Cardiac muscle cell (in vitro differentiated cells and primary cell): ENCODE data around the gene HSD17B1. TPM values are rescaled to one million over a fixed set of nuclear protein-coding genes. Genes with fewer than 3 reads are reported as not detected.

Experiments
- DNase-seq, 2 donors: peaks; one replicate each; pipeline versions ENCODE4 v3.0.0 to v3.0.0-alpha.2; 2010 to 2017; ENCODE audit warnings: low read depth in 1 of 2, low spot score in 1 of 2
- H3K27ac ChIP-seq: fragments of 200-600 bp; sonication (generic); 2 replicates; pipeline ENCODE4 v1.5.1; 2016
- H3K27me3 ChIP-seq: fragments of 200-600 bp; sonication (generic); 2 replicates; pipeline ENCODE4 v1.6.0; 2016; ENCODE audit warnings: control low read depth
- H3K36me3 ChIP-seq: fragments of 200-600 bp; sonication (generic); 2 replicates; pipeline ENCODE4 v1.5.1; 2016; ENCODE audit warnings: control low read depth
- H3K4me1 ChIP-seq: fragments of 200-600 bp; sonication (generic); 2 replicates; pipeline ENCODE4 v1.8.1; 2017; ENCODE audit warnings: low read depth, mild to moderate bottlenecking, mixed run types
- H3K4me3 ChIP-seq: fragments of 200-600 bp; sonication (generic); 2 replicates; pipeline ENCODE4 v1.5.1; 2016; ENCODE audit warnings: mild to moderate bottlenecking
- H3K9me3 ChIP-seq: fragments of 200-600 bp; sonication (generic); 2 replicates; pipeline ENCODE4 v1.5.1; 2017; ENCODE audit warnings: low read depth, mild to moderate bottlenecking, control low read depth
- polyA plus RNA-seq: library from polyadenylated mRNA; unstranded; fragments of >200 nt; fragmentation: Nextera tagmentation; extraction: Ambion mirVana; gene quantifications from 2 replicates; pipeline ENCODE4 v1.2.1, GENCODE V29; 2016
- total RNA-seq: library from RNA; depleted of rRNA; stranded (reverse); fragments of >200 nt; gene quantifications from 2 replicates; pipeline ENCODE4 v1.2.3, GENCODE V29; 2016
- TF ChIP-seq, protein P1 (sequence below): IDR thresholded peaks from 2 replicates; pipeline ENCODE4 v1.5.1; 2012; ENCODE audit warnings: low read depth, mild to moderate bottlenecking, low read length

HSD17B1 gene
- total and polyA plus RNA-seq, 2 experiments from 2014 or later: 3.0 to 6.0 TPM

- peaks cover 4% of the 10 kb centered on the region for H3K36me3 ChIP-seq
- H3K4me3 ChIP-seq: no peak overlapping the region
- H3K4me1 ChIP-seq: peaks cover 13% of the 10 kb centered on the region
- no peaks in the 10 kb centered on the region for H3K27me3 ChIP-seq
- H3K27ac ChIP-seq: no peak overlapping the region
- DNase-seq: no peak
- TF ChIP-seq, protein P1, sequence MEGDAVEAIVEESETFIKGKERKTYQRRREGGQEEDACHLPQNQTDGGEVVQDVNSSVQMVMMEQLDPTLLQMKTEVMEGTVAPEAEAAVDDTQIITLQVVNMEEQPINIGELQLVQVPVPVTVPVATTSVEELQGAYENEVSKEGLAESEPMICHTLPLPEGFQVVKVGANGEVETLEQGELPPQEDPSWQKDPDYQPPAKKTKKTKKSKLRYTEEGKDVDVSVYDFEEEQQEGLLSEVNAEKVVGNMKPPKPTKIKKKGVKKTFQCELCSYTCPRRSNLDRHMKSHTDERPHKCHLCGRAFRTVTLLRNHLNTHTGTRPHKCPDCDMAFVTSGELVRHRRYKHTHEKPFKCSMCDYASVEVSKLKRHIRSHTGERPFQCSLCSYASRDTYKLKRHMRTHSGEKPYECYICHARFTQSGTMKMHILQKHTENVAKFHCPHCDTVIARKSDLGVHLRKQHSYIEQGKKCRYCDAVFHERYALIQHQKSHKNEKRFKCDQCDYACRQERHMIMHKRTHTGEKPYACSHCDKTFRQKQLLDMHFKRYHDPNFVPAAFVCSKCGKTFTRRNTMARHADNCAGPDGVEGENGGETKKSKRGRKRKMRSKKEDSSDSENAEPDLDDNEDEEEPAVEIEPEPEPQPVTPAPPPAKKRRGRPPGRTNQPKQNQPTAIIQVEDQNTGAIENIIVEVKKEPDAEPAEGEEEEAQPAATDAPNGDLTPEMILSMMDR: no peak
- H3K9me3 ChIP-seq: no peaks in the 10 kb centered on the region
Measured at GRCh38 chr17:42560246-42560645, 7.5 kb downstream of the HSD17B1 start.

DNA sequence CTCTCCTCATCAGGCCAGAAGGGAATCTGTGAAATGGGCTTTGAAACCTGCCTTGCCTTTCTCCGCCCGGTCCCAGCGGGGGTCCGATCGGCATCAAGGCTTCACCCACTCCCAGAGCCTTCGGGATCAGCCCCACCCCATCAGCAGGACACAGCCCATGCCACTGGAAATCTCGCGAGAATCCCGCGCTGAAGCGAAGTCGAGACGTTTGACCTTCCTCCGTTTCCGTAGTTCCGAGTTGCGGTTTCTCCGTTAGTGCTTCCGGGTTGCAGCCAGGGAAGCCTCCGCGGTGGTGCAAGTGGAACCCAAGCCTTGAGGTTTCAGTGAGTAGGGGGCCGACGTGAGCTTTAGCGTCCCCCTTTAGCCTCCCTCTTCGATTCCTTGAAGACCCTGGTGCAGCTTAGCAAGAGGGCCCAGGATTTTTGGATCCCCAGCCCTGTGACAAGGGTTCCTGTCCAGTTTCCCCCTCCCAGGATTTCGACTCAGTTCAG is 9.2 kb downstream of the HSD17B1 start, which contains the start of gene COASY:
COASY (plus strand) TSS at position 252 of the 491 bp plus-strand sequence. CDS start 475 bp downstream, outside the sequence.
- TF ChIP-seq, protein P1: no peak
- peak within 1 kb of the TSS; percentile 82 for H3K27ac ChIP-seq
- peaks cover 12% of the 10 kb centered on the region for H3K4me1 ChIP-seq

DNA sequence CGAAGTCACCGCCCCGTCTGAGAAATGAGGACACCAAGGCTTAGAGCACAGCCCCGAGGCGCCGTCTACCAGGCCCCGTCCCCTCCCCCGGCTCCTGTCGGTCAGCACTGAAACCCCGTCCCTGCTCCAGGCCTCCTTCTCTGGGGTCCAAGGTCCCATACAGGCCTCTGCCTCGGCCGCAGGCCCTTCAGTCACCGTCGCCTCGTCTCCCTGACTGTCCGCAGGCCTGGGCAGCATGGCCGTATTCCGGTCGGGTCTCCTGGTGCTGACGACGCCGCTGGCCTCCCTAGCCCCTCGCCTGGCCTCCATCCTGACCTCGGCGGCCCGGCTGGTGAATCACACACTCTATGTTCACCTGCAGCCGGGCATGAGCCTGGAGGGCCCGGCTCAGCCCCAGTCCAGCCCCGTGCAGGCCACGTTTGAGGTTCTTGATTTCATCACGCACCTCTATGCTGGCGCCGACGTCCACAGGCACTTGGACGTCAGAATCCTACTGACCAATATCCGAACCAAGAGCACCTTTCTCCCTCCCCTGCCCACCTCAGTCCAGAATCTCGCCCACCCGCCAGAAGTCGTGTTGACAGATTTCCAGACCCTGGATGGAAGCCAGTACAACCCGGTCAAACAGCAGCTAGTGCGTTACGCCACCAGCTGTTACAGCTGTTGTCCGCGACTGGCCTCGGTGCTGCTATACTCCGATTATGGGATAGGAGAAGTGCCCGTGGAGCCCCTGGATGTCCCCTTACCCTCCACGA is 9.8 kb downstream of the HSD17B1 start:
- TF ChIP-seq, protein P1: peak; percentile 4
- Histone ChIP-seq H3K27ac (peak overlapping the region; percentile 82), H3K36me3 (peaks cover 4% of the 10 kb centered on the region), H3K4me3 (peak overlapping the region; percentile 67), H3K4me1 (peaks cover 12% of the 10 kb centered on the region), H3K27me3 (no peaks in the 10 kb centered on the region), H3K9me3 (no peaks in the 10 kb centered on the region)
- peak; percentile 40 to 58 for DNase-seq

More for the DNA sequence above, 9.2 kb downstream of the HSD17B1 start, which contains the start of gene COASY:
- Histone ChIP-seq H3K4me3 (peak within 1 kb of the TSS; percentile 67), H3K9me3 (no peaks in the 10 kb centered on the region), H3K36me3 (peaks cover 4% of the 10 kb centered on the region), H3K27me3 (no peaks in the 10 kb centered on the region)
- DNase-seq: peak; percentile 96 to 98

GRCh38 chr17:42563143-42563509 is 10.4 kb downstream of the HSD17B1 start:
- TF ChIP-seq, protein P1: no peak
- H3K27me3 ChIP-seq: no peaks in the 10 kb centered on the region
- peak overlapping the region; percentile 67 for H3K4me3 ChIP-seq
- peaks cover 12% of the 10 kb centered on the region for H3K4me1 ChIP-seq
- DNase-seq: no peak
- peak overlapping the region; percentile 82 for H3K27ac ChIP-seq
- H3K36me3 ChIP-seq: peaks cover 4% of the 10 kb centered on the region
- H3K9me3 ChIP-seq: no peaks in the 10 kb centered on the region

DNA sequence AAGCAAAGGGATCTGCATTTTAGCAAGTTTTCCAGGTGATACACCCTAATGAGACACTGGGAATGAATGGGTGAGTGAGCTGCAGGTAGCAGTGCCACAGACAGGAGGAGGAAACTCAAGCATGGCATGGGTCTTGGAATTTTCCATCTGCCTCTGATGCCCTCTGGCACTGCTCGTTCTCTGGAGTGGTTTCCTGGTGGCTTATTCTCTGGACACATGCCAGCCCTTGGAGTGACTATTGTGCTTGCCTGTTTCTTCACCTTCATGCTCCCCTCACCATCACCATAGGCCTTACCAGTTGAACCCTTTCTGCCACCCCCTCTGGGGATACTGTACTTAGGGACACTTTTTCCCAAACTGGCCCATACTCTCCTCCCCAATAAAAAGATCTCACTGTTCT is 10.8 kb downstream of the HSD17B1 start:
- no peak for DNase-seq
- Histone ChIP-seq H3K4me1 (peaks cover 12% of the 10 kb centered on the region), H3K27me3 (no peaks in the 10 kb centered on the region), H3K4me3 (peak overlapping the region; percentile 67), H3K36me3 (peaks cover 4% of the 10 kb centered on the region), H3K27ac (no peak overlapping the region), H3K9me3 (no peaks in the 10 kb centered on the region)
- TF ChIP-seq, protein P1: no peak
